Measurements from ENCODE around the gene CELSR1.

CELSR1 gene, protein sequence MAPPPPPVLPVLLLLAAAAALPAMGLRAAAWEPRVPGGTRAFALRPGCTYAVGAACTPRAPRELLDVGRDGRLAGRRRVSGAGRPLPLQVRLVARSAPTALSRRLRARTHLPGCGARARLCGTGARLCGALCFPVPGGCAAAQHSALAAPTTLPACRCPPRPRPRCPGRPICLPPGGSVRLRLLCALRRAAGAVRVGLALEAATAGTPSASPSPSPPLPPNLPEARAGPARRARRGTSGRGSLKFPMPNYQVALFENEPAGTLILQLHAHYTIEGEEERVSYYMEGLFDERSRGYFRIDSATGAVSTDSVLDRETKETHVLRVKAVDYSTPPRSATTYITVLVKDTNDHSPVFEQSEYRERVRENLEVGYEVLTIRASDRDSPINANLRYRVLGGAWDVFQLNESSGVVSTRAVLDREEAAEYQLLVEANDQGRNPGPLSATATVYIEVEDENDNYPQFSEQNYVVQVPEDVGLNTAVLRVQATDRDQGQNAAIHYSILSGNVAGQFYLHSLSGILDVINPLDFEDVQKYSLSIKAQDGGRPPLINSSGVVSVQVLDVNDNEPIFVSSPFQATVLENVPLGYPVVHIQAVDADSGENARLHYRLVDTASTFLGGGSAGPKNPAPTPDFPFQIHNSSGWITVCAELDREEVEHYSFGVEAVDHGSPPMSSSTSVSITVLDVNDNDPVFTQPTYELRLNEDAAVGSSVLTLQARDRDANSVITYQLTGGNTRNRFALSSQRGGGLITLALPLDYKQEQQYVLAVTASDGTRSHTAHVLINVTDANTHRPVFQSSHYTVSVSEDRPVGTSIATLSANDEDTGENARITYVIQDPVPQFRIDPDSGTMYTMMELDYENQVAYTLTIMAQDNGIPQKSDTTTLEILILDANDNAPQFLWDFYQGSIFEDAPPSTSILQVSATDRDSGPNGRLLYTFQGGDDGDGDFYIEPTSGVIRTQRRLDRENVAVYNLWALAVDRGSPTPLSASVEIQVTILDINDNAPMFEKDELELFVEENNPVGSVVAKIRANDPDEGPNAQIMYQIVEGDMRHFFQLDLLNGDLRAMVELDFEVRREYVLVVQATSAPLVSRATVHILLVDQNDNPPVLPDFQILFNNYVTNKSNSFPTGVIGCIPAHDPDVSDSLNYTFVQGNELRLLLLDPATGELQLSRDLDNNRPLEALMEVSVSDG (N-terminal part only)

DNA sequence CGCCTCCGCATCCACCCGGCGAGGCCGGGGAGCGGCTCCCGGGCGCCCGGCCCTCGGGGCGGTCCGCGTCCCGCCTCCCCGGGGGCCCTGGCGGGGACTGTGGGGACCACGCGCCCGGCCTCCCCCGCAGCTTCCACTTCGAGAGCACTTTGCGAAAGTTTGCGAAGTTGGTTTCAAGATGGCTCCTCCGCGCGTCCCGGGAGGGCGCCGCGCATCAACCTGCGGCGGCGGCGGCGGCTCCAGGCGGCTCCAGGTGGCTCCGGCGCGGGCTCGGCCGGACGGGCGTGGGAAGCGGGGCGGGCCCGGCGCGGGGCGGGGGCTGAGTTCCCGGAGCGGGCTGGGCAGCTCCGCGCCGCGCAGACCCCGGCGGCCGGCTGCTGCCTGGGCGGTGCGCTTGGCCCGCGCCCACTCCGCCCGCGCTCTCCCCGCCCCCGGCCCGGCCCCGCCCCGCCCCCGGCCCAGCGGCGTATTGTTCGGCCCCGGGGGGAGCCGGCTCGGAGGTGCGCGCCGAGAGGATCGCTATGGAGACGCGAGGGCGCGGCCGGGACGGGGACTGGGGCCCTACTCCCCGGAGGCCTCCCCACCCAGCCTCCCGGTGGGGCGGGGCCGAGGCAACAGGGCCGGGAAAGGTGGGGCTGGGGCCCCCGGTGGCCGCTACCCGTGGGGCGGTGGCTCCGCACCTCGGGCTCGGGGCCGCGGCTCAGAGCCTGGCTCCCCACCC is at the start of gene CELSR1:
Gene CELSR1, minus strand, starts transcription at position 396 of the 721 bp plus-strand sequence. CDS start 450 bp downstream, outside the sequence.
- no peak for FAIRE-seq

DNA sequence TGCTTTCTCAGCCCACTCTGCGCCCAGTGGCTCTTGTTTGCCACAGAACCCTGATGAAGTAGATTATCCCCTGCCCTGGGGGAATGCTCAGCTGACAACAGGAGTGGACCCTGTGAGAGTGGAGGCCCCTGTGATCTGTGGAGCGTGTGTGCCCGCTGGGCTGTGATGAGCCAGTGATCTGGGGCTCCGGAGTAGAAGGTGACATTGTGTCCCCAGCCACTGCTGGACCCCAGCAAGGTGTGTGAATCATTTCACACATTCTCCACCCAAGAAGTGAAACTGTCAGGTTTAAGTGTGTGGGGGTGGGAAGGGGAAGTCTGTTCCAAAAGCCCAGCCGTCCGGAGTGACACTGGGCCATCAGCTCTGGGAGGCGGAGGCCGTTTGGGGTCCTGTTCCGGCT is 49.6 kb upstream of the CELSR1 start:
- FAIRE-seq: no peak

DNA sequence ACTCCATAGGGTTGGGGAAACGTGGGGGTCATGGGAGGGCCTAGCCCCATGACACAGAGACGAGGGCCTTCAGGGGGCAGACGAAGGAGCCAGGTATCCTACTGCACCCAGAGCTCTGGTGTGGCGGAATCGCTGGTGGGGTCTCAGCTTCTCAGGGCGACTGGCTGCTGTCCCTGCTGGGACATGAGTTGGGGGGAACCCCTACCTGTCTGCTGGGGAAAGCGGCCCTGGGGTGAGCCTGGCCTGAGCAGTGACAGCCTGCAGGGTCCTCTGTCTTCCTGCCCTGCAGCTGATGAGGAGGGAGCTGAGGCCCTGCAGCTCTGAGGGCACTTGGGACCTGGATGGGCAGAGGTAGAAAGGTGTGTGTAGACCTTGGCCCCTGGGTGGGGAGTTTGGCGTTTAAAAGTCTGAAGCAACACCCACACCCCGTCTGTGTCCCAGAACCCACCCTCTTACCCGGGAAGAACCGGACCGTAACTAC is 49.2 kb upstream of the CELSR1 start:
- no peak for FAIRE-seq

DNA sequence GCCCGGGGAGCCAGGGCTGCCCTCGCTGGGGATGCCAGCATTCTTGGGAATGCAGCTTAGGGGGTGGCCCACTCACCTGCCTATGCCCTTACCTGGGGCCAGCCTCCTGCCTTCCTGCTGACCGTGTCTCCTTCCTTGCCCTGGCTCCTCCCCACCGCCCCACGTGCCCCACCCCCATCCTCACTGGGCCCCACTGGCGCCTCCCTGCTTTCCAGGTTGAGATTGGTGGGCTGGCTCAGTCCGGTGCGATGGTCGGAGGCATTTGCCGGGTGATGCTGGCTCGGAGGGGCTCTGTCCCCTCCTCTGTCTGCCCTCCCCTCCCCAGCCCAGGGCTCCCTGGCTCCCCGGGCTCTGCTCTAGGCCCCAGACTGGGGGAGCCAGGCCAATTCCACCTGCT is 48.7 kb upstream of the CELSR1 start:
- no peak for FAIRE-seq

DNA sequence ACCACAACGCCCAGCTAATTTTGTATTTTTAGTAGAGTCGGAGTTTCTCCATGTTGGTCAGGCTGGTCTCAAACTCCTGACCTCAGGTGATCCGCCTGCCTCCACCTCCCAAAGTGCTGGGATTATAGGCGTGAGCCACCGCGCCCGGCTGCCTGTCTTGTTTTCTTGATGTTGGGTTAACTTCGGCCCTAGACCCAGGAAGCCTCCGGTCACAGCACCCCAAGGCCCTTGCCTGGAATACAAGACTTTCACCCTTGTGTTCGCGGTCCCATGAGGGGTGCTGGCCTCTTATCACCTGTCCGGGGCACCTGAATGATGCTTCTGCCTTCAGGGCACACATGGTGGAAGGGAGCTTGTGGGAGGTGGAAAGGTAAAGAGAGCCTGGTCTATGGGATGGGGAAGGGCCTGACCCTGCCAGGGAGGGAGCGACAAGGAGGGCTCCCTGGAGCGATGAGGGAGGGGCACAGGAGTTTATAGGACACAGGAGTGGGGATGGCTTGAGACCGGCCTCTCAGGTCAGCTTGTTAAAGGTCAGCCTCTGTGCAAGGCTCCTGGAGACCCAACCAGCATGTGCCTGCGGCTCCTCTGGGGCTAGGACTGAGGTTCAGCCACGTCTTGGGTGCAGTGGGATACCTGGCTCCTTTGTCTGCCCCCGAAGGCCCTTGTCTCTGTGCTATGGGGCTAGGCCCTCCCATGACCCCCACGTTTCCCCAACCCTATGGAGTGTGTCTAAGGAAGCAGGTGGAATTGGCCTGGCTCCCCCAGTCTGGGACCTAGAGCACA is 48.1 kb upstream of the CELSR1 start:
- FAIRE-seq: no peak

DNA sequence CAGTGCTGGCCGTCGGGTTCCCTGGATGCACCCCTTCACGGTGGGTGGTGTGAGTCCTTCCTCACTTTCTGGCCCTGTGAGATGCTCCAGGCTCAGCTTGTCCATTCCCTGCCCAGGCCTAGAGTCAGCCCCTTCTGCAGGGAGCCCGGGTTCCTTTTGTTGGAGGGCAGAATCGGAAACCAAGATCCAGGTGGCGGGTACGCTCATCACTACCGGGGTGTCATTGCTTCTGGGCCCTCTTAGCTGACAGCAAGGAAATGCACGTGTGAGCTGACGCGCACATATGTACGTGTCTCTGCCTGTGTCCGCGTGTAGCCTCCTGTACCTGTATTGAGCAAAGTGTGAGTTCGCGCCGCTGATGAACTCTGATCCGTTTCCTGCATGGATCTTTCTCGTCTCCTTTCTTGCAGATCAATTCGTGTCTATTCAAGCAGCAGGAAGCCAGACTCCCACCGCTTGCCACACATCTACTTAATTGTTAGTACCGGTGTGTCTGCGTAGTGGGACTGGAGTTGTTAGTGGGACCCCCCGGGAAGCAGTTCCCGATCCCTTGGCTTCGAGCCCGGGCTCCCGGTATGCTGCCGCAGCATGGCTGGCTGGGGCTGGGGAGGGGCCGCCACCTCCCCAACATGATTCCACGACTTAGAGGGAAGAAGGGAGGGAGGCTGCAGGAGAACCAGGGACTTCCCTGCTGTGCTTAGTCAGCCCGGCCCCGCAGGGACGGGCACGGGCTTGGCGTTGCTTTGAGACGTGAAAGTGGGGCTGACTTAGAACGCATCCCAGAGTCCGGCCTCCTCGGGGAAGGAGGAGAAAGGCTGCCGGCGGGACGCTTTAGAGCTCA is 46.9 kb upstream of the CELSR1 start:
- no peak for FAIRE-seq

DNA sequence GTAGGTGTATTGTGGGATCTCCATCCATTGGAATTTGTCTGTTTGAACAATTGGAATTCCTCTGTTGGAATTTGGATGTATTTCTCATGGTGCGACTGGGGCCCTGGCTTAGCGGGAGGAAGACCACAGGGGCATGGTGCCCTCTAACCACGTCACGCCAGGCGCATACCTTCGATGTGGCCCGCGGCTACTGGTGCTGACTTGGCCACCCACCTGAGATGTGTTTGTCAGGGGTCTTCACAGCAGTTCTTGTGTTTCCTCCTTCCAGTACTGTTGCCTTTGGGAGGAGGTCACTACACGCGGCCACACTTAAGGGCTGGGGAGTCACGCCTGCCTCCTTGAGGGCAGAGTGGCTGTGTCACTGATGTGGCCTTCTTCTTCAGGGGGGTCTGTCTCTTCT is 46.2 kb upstream of the CELSR1 start:
- FAIRE-seq: no peak

DNA sequence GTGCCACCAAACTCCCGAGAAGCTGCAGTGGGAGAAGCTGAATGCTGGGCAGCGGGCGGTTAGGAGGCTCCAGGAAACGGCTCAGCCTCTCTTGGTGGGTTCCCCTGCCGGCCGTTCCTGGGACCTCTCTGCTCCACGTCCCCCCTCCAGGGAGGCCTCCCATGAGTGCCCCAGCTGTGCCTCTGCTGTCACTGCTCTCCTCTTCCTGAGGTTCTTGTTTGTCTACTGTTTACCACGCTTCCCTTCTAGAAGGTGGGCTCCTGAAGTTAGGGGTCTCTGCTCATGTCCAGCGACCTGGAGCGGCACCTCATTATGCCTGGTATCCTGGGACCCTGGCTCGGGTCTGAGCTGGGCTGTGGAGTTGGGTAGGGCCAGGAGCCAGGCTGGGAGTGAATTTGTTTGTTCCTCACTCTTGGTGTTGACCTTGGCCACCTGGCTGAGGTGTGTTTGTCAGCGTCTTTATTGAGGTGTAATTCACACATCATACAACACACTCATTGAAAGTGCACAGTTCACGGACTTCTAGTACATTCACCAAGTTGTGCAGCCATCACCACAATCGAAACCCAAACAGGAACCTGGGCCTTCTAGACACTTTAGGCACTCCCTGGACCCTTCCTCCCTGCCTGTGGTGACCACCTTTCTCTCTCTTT is 45.0 kb upstream of the CELSR1 start:
- no peak for FAIRE-seq

DNA sequence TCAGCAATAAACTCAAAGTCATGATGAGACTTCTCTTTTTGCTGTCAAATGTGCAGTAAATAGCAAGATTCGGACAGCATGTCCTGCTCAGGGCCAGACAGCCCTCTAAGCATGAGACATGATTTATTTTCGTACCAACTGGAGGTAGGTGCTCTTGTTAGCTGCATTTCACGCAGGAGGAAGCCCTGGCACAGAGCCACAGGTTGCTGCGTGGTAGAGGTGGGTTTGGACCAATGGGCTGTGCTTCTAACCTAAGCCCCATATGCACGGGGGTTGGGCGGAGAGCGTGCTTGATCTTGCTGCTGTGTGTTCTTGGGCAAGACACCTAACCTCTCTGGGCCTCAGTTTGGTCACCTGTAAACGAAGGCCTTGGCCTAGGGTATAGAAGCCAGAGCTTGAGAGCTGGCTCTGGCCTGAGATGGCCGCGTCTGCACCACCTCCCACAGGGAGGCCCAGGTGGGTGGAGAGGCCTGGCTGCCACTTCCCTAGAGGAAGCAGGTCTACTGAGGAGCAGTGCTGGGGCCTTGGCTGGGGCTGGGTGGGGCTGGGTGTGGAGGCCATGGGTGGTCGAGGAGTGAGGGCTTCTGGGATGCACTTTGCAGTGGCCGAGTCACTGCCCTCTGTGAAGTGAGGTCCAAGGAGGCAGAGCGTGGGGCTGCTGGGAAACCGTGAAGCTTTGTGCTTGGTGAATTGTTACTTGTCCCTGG is 44.3 kb upstream of the CELSR1 start:
- no peak for FAIRE-seq

DNA sequence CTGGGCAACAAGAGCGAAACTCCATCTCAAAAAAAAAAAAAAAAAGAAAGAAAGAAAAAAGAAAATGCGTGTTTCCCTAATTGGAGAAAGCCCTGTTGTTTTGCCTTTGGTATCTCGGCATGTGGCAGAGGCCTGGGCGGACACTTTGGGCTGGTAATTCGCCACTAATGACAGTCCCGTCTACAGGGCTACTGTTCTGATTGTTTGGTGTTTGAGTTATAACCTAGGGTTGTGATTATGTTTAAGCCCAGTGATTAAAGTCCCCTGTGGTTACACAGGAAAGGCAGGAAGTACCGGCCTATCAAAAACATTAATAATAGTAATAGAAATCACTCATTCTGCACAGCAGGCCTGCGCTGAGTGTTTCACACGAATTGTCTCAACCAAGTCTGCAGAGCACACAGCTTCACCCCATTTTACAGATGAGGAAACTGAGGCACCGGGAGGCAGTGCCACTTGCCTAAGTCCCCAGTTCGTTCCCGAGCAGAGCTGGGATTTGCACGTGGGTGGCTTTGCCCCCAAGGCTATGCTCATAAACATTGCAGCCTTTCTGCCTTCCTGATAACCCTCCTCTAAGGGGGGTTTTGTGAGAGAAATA is 43.6 kb upstream of the CELSR1 start:
- no peak for FAIRE-seq

DNA sequence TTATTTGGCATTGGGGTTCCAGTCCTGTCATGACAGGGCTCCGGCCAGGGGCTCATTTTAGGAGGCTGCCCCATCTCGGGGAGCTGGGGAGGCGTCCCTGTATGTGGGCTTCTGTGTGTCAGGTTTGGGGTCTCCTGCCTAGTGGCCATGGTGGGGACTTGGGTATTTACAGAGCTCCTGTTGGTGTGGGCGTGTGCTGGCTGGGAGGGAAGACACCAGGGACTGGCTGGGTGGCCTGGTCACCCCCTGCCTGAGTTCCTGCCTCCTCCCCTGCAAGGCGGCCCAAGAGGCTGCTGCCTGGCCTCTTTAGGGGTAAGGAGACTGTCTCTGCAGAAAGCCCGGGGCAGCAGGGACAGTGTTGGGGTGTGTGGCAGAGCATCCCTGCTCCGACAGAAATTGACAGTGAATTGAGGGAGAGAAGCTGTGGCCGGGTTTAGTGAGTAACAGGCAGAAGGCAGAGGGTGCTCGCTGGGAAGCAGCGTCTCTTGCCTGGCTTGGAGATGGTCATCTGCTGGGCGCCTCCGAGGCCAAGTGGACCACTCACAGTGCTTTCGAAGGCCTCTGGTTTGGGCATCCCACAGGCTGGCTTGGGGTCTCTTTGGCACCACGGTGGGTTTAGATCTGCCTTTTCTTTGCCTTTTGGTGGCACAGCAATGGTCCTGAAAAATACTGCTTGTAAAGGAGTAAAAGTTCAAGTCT is 42.5 kb upstream of the CELSR1 start:
- no peak for FAIRE-seq

DNA sequence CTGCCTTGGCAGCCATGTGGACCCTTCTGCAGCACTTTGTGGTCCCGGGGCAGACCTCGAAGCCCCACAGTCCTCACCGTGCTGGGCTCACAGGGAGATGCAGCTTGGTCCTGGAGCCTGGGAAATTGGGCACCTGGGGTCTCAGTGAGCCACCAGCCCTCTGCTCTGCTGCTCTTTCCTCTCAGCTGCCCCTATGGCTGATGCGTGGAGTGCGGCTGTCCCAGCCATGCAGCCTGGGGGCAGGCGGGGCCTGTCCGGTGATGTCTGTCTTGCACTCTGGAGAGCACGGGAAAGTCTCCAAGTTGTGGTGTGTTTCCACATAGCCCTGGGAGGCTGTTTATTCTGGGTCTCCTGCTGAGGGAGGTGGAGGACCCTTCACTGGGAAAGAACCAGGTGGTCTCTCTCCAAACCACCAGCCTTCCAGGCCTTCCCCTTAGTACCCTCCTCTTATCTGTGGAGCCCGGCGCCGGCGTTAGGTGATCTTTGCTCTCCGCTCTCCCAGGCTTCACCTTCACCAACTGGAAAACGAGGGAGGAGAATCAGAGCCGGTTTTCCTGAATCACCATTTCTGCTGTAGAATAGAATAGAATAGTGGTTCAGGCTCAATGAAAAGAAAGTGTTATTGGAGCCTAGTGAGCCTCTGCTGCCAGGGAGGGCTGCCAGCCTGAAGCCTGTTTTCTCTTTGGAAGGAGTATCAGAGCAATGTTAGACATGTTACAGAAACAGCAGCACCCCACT is 41.6 kb upstream of the CELSR1 start:
- FAIRE-seq: no peak

DNA sequence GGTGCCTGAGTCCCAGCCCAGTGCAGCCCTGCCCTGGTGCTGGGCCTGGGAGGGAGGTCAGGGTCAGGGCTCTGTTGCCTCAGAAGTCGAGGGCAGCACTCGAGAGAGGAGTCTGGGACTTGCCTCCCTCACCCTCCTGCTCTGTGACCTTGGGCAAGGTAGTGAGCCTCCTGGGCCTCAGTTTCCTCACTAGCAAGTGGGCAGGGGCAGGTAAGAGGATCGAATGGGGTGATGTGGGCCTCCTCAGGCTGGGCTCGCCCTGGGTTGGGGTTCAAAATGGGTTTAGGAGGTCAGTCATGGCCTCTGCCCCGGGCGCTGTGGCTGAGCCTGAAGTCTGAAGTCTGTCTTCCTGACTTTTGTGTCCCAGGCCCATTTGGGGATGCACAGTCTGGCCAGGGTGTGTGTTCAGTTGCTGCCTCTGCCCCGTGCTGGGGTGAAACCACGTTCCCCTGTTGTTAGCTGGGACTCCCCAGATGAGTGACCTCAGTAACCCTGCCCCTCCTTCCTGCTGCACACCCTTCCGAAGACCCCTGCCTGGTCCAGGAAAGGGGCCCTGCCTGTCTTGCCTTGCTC is 40.9 kb upstream of the CELSR1 start:
- no peak for FAIRE-seq

DNA sequence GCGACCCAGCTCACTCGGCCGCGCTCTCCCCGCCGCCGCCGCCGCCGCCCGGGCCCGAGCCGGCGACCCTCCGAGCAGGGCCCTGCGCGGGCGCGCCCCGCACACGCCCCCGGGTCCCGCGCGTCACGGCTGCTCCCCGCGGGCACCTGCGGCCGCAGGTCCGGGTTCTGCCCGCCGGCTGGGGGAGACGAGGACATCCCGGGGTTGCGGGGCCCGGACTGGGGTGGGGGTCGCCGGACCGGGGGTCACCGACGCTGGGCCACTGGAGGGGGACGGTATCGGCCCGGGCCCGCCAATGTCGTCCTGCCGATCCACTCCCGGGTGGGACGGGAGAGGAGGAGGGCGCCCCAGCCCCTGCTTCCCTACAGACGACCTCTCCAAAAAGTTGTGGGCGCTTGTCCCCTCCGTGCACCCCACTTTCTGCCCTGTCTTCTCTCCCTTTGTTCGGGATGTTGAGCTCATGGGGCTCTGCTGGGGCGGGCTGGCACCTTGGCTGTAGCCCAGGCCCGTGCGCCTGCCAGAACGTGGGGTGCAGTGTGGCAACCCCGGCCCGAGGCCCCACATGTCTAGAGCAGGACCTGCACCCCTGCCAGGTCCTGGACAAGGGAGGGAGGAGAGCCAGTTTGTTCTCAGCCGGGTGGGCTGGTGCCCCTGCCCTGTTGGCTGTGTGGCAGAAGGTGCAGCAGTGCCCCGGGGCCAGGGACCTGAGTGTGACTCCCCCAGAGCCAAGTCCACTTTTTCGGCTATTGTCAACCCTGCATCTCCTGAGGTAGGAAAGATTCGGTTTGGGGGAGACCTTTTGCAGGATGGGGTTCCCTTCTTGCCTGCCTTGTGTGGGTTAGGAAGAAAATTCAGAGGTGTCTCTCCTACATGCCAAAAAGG is 40.2 kb upstream of the CELSR1 start:
- FAIRE-seq: no peak

DNA sequence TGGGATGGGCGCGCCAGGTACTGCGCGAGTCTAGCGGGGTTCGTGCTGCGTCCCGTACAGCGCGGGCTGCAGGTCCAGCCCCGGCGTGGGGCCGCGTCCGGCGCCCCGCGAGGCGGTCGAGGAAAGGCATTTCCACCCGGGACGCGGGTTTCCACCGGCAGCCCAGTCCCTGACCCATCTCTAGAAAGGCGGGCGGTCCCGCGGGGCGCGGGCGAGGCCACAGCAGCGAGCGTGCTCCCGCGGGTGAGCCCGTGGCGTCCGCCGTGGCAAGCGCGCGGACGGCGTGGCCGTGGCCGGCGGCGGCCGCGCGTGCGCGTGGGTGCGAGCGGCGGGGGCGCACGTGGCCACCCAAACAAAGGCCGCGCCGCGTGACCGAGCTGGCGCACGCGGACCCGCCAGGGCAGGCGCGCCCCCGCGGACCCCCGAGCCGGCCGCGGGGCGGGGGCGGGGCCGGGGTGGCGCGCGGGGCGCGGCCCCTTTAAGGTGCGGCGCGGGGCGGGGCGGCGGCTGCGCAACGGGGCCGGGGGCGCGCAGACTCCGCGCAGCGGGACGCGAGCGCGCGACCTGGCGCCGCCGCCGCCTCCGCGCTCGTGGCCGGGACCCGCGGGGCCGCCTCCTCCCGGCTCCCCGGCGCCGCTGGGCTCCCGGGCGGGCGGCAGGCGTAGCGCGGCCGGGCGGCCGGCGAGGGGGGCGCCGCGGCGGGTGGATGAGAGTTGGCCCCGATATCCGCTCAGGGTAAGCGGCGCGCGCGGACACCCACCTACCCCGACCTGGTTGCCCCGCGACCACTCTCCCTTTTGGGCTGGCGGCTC is 39.3 kb upstream of the CELSR1 start:
- FAIRE-seq: no peak

Data from islet of Langerhans (tissue), 1 donor.